GM23248 (cell line): ENCODE results near the gene SLC39A1. TPM values are rescaled to one million over a fixed set of nuclear protein-coding genes. Genes with fewer than 3 reads are reported as not detected.

Source experiments
- DNase-seq: peaks from one replicate; pipeline ENCODE4 v3.0.0-alpha.2; 2015
- H2AFZ ChIP-seq: fragments of 200-600 bp; sonication (generic); 2 replicates; pipeline ENCODE4 v1.6.1; 2016; ENCODE audit warnings: antibody characterized with exemption
- H3F3A ChIP-seq: fragments of 200-600 bp; sonication (generic); 2 replicates; pipeline ENCODE4 v1.6.1; 2016; ENCODE audit warnings: mild to moderate bottlenecking, antibody characterized with exemption, mixed run types; ENCODE audit not compliant: insufficient read depth
- H3K27ac ChIP-seq: fragments of 200-600 bp; sonication (generic); 2 replicates; pipeline ENCODE4 v1.5.1; 2016; ENCODE audit warnings: mild to moderate bottlenecking
- H3K27me3 ChIP-seq: fragments of 200-600 bp; sonication (generic); replicated peaks from 2 replicates; pipeline ENCODE4 v1.6.1; 2016; ENCODE audit warnings: mild to moderate bottlenecking; ENCODE audit not compliant: insufficient read depth
- H3K36me3 ChIP-seq: fragments of 200-600 bp; sonication (generic); 2 replicates; pipeline ENCODE4 v1.6.1; 2016; ENCODE audit warnings: low read depth, mild to moderate bottlenecking
- H3K4me1 ChIP-seq: fragments of 200-600 bp; sonication (generic); 2 replicates; pipeline ENCODE4 v1.6.1; 2016; ENCODE audit warnings: mild to moderate bottlenecking; ENCODE audit not compliant: insufficient read depth
- H3K4me2 ChIP-seq: fragments of 200-600 bp; sonication (generic); one replicate; pipeline ENCODE4 v1.6.1; 2016; ENCODE audit warnings: mild to moderate bottlenecking; ENCODE audit not compliant: unreplicated experiment
- H3K4me3 ChIP-seq: fragments of 200-600 bp; sonication (generic); 2 replicates; pipeline ENCODE4 v1.5.1; 2016; ENCODE audit warnings: mild to moderate bottlenecking
- H3K79me2 ChIP-seq: fragments of 200-600 bp; sonication (generic); 2 replicates; pipeline ENCODE4 v1.6.1; 2016; ENCODE audit warnings: mild to moderate bottlenecking; ENCODE audit not compliant: insufficient read depth
- H3K9ac ChIP-seq: fragments of 200-600 bp; sonication (generic); 2 replicates; pipeline ENCODE4 v1.6.1; 2016; ENCODE audit warnings: mild to moderate bottlenecking
- H3K9me2 ChIP-seq: fragments of 200-600 bp; sonication (generic); 2 replicates; pipeline ENCODE4 v1.6.1; 2016; ENCODE audit warnings: mixed run types, mild to moderate bottlenecking, moderate library complexity; ENCODE audit not compliant: insufficient read depth
- H3K9me3 ChIP-seq: fragments of 200-600 bp; sonication (generic); one replicate; pipeline ENCODE4 v1.6.1; 2017; ENCODE audit warnings: low read depth
- H4K20me1 ChIP-seq: fragments of 200-600 bp; sonication (generic); 2 replicates; pipeline ENCODE4 v1.6.0; 2016; ENCODE audit not compliant: insufficient read depth
- EZH2 ChIP-seq: fragments of 200-600 bp; sonication (generic); IDR thresholded peaks from 2 replicates; pipeline ENCODE4 v1.6.1; 2018; ENCODE audit warnings: antibody characterized with exemption, mild to moderate bottlenecking; ENCODE audit not compliant: insufficient read depth, poor library complexity, severe bottlenecking
- EZH2phosphoT487 ChIP-seq: fragments of 200-600 bp; sonication (generic); IDR thresholded peaks from 2 replicates; pipeline ENCODE4 v1.6.1; 2018; ENCODE audit warnings: antibody characterized with exemption, moderate library complexity, mild to moderate bottlenecking, low read depth; ENCODE audit not compliant: insufficient read depth
- WGBS, 2 experiments: methylation state at CpG; one replicate each; pipeline ENCODE4 v1.1.6; 2015 to 2017; ENCODE audit warnings: low lambda C conversion rate in 2 of 2, low coverage in 1 of 2; ENCODE audit errors: missing lambda C conversion rate in 2 of 2; 5-methylcytosine and 5-hydroxymethylcytosine counted together
- in situ Hi-C: fragments of 300-500 bp; cut with MboI; formaldehyde crosslinking; loops from 2 replicates; pipeline ENCODE4 v1.15.0; 2020
- polyA plus RNA-seq: library from polyadenylated mRNA; unstranded; fragments of >200 nt; fragmentation: Nextera tagmentation; extraction: Ambion mirVana; gene quantifications from 2 replicates; pipeline ENCODE4 v1.2.1, GENCODE V29; 2016
- total RNA-seq: library from RNA; depleted of rRNA; stranded (reverse); fragments of >200 nt; shearing (Covaris generic); gene quantifications from 2 replicates; pipeline ENCODE4 v1.2.3, GENCODE V29; 2014

Gene SLC39A1
- total and polyA plus RNA-seq, 2 experiments from 2014 or later = 91.9 to 120 TPM

GRCh38 chr1:153945131-153945794 lies 18.1 kb downstream of the SLC39A1 start:
- in situ Hi-C loops = no loop called here
- Histone ChIP-seq H3F3A (peaks cover 6% of the 10 kb centered on the region; the same call in 1 of the 2 replicates), H3K9me3 (no peaks in the 10 kb centered on the region), H3K4me2 (peak overlapping the region; percentile 88), H3K4me3 (peak overlapping the region; percentile 90), H3K27me3 (no peaks in the 10 kb centered on the region), H4K20me1 (no peaks in the 10 kb centered on the region), H3K36me3 (peaks cover 5% of the 10 kb centered on the region; the same call in 1 of the 2 replicates), H3K4me1 (peaks cover 3% of the 10 kb centered on the region; the same call in 1 of the 2 replicates), H2AFZ (peak overlapping the region; percentile 87), H3K9ac (peak overlapping the region; percentile 90), H3K9me2 (no peaks in the 10 kb centered on the region), H3K27ac (peak overlapping the region; percentile 77), H3K79me2 (peaks cover 28% of the 10 kb centered on the region)
- DNase-seq = peak; percentile 55
- 40 to 42% methylated on average over 11 to 12 of the region's 12 CpGs for WGBS, 2 experiments
- TF ChIP-seq EZH2phosphoT487 = no peak
- no peak for TF ChIP-seq EZH2

GRCh38 chr1:153944827-153945117 lies 18.6 kb downstream of the SLC39A1 start:
- Histone ChIP-seq H3K9ac (peak overlapping the region; percentile 90; the same call in 1 of the 2 replicates), H3F3A (0 out of 2 replicates have a peak, but pooled peaks cover 6% of the 10 kb centered on the region), H3K36me3 (peaks cover under 1% of the 10 kb centered on the region; the same call in 1 of the 2 replicates), H3K4me2 (peak overlapping the region; percentile 88), H3K4me1 (peaks cover 3% of the 10 kb centered on the region; the same call in 1 of the 2 replicates), H4K20me1 (no peaks in the 10 kb centered on the region), H3K27ac (0 out of 2 replicates have a peak overlapping the region, but pooled peaks have one; percentile 77), H3K4me3 (peak overlapping the region; percentile 90), H3K9me2 (no peaks in the 10 kb centered on the region), H2AFZ (no peak overlapping the region), H3K9me3 (no peaks in the 10 kb centered on the region), H3K79me2 (peaks cover 23% of the 10 kb centered on the region), H3K27me3 (no peaks in the 10 kb centered on the region)
- no peak for TF ChIP-seq EZH2phosphoT487
- no peak for TF ChIP-seq EZH2
- 72 to 75% methylated on average over 3 of the region's 3 CpGs for WGBS, 2 experiments
- in situ Hi-C loops = no loop called here
- no peak for DNase-seq

DNA sequence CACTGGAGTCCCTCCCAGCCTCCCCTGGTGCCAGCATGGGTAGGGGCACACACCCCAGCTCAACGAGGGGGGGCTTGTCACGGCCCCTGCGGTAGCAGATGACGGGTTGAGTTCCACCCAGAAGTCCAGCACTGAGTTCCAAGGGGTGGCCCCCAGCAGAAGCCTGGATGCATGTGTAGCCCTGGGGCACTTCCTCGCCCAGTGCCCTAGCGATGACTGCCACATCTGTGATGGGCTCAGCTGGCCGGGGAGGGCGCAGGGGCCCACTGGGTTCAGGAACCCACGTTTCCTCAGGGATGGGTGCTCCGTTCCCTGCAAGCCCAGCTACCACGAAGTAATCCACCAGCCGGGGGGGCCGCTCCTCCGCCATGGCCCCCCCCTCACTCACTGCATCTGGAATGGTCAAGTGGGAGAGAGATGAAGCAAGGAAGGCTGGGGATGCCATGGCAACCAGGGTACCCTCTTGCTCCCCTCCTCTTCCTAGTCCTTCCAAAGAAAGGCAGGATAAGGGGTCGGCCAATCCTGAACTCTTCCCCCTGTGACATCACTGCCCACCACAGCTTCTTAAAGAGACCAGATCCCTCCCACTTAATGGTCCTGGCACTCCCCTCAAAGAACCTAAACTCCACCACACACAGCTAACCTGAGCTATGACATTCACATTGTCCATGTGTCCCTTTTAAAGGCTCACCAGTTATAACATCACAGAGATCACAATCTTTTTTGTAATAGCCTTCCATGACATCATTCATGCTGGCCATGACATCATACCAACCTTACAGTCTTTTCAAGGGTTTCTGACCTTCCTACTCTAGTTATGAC lies 19.1 kb downstream of the SLC39A1 start:
- peak; percentile 32 for DNase-seq
- H3K36me3 ChIP-seq = no peaks in the 10 kb centered on the region
- no peak overlapping the region for H2AFZ ChIP-seq
- no peak overlapping the region for H3K4me3 ChIP-seq
- WGBS, 2 experiments = 84 to 87% methylated on average over 15 of the region's 15 CpGs
- no peaks in the 10 kb centered on the region for H4K20me1 ChIP-seq
- no peak overlapping the region for H3K27ac ChIP-seq
- H3K9me2 ChIP-seq = no peaks in the 10 kb centered on the region
- 0 out of 2 replicates have a peak, but pooled peaks cover 6% of the 10 kb centered on the region for H3F3A ChIP-seq
- no peak overlapping the region for H3K9ac ChIP-seq
- peaks cover 22% of the 10 kb centered on the region for H3K79me2 ChIP-seq
- no peak overlapping the region for H3K4me2 ChIP-seq
- in situ Hi-C loops = no loop called here
- no peaks in the 10 kb centered on the region for H3K9me3 ChIP-seq
- no peak for TF ChIP-seq EZH2phosphoT487
- no peak for TF ChIP-seq EZH2
- H3K27me3 ChIP-seq = no peaks in the 10 kb centered on the region
- peaks cover 3% of the 10 kb centered on the region; the same call in 1 of the 2 replicates for H3K4me1 ChIP-seq

DNA sequence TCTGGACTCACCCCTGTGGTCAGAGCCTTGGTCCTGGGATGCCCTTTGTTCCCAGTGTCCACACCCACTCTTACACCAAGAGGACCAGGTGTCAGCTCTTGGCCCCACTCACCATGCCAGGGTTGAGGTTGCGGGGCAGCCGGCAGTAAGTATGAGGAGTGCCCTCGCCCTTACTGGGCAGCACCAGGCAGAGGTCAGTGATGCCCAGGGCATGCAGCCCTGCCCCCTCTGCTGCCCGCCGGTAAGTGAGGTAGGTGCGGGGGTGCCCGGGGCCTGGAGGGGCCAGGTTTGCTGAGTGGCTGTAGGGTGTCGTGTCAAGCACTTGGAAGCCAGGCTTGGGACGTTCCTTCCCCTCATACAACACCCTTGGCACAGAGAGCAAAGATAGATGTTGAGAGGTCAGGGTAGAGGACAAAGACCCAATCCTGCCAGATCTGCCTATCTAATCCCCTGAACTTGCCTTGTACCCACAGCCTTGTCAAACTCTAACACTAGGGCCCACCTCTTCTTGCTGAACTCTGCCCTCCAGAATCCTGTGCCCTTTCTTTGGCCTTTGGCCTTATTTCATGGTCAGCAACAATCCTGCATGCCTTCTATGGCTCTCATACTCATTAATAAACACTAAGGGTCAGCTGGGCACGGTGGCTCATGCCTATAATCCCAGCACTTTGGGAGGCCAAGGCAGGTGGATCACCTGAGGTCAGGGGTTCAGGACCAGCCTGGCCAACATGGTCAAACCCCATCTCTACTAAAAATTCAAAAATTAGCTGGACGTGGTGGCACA lies 20.4 kb downstream of the SLC39A1 start:
- in situ Hi-C loops = no loop called here
- no peaks in the 10 kb centered on the region for H3K9me3 ChIP-seq

More for the DNA sequence above, 20.4 kb downstream of the SLC39A1 start:
- Histone ChIP-seq H3K36me3 (no peaks in the 10 kb centered on the region), H3K27ac (no peak overlapping the region), H3K9me2 (no peaks in the 10 kb centered on the region), H3K27me3 (no peaks in the 10 kb centered on the region), H3K9ac (no peak overlapping the region), H3K4me2 (no peak overlapping the region), H3K4me3 (no peak overlapping the region), H2AFZ (no peak overlapping the region), H3K79me2 (peaks cover 22% of the 10 kb centered on the region), H3F3A (0 out of 2 replicates have a peak, but pooled peaks cover 3% of the 10 kb centered on the region), H3K4me1 (peaks cover 3% of the 10 kb centered on the region; the same call in 1 of the 2 replicates), H4K20me1 (no peaks in the 10 kb centered on the region)
- WGBS, 2 experiments = 93 to 96% methylated on average over 11 of the region's 11 CpGs
- TF ChIP-seq EZH2 (no peak), EZH2phosphoT487 (no peak)
- no peak for DNase-seq
